Lower lobe of right lung (tissue), 2 donors: Measurements from ENCODE around the gene CCNJL. TPM values are rescaled to one million over a fixed set of nuclear protein-coding genes. Genes with fewer than 3 reads are reported as not detected.
"Not testable (repeated sequence)": the region's sequence is repeated elsewhere in the genome, so short reads cannot be mapped to it uniquely, and the experiment has no call there.

Source experiments
- ATAC-seq, 2 donors: fragments of 200-7000 bp; cut with Tn5 transposase; one replicate each; pipeline ENCODE4 v1.9.1; 2020 to 2022; ENCODE audit warnings: mild to moderate bottlenecking in 2 of 2, moderate library complexity in 2 of 2
- DNase-seq: peaks from one replicate; pipeline ENCODE4 v3.0.0-alpha.2; 2020
- H3K27ac ChIP-seq: fragments of 200-600 bp; one replicate; pipeline ENCODE4 v1.8.0; 2022
- H3K27me3 ChIP-seq: fragments of 200-600 bp; one replicate; pipeline ENCODE4 v1.8.0; 2022; ENCODE audit warnings: low read depth
- H3K36me3 ChIP-seq: fragments of 200-600 bp; one replicate; pipeline ENCODE4 v1.8.0; 2022; ENCODE audit warnings: mild to moderate bottlenecking
- H3K4me1 ChIP-seq: fragments of 200-600 bp; one replicate; pipeline ENCODE4 v1.8.0; 2022
- H3K4me3 ChIP-seq: fragments of 200-600 bp; one replicate; pipeline ENCODE4 v1.8.0; 2022; ENCODE audit warnings: mild to moderate bottlenecking
- H3K9me3 ChIP-seq: fragments of 200-600 bp; one replicate; pipeline ENCODE4 v1.8.0; 2022
- intact Hi-C: fragments of 100-400 bp; cut with DNase I; formaldehyde crosslinking; loops from one replicate; pipeline ENCODE4 v1.11.0; 2022
- total RNA-seq: library from RNA; stranded (reverse); fragmentation: NEBNext Ultra II Directional; extraction: Animal tissue kit (Norgen Biotek cat#: 25700); gene quantifications from one replicate; pipeline ENCODE4 v1.2.1, GENCODE V29; 2021
- TF ChIP-seq, protein P1 (sequence below): fragments of 200-600 bp; IDR thresholded peaks from one replicate; pipeline ENCODE4 v1.8.0; 2022; ENCODE audit warnings: antibody characterized with exemption, mild to moderate bottlenecking
- donor health status: DM: no; HTN: yes; CAD: no; lungs with severe emphysema.

The CCNJL gene
- total RNA-seq, 1 donor from 2014 or later, result 15.5 TPM

GRCh38 chr5:160342413-160342941 is 30.1 kb upstream of the CCNJL start:
- Histone ChIP-seq H3K27me3 (no peaks in the 10 kb centered on the region), H3K9me3 (no peaks in the 10 kb centered on the region), H3K4me1 (peaks cover 7% of the 10 kb centered on the region), H3K27ac (no peak overlapping the region), H3K36me3 (no peaks in the 10 kb centered on the region), H3K4me3 (no peak overlapping the region)
- intact Hi-C loops, result no loop called here
- ATAC-seq (no peak), DNase-seq (no peak)
- TF ChIP-seq, protein P1, sequence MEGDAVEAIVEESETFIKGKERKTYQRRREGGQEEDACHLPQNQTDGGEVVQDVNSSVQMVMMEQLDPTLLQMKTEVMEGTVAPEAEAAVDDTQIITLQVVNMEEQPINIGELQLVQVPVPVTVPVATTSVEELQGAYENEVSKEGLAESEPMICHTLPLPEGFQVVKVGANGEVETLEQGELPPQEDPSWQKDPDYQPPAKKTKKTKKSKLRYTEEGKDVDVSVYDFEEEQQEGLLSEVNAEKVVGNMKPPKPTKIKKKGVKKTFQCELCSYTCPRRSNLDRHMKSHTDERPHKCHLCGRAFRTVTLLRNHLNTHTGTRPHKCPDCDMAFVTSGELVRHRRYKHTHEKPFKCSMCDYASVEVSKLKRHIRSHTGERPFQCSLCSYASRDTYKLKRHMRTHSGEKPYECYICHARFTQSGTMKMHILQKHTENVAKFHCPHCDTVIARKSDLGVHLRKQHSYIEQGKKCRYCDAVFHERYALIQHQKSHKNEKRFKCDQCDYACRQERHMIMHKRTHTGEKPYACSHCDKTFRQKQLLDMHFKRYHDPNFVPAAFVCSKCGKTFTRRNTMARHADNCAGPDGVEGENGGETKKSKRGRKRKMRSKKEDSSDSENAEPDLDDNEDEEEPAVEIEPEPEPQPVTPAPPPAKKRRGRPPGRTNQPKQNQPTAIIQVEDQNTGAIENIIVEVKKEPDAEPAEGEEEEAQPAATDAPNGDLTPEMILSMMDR, result no peak

DNA sequence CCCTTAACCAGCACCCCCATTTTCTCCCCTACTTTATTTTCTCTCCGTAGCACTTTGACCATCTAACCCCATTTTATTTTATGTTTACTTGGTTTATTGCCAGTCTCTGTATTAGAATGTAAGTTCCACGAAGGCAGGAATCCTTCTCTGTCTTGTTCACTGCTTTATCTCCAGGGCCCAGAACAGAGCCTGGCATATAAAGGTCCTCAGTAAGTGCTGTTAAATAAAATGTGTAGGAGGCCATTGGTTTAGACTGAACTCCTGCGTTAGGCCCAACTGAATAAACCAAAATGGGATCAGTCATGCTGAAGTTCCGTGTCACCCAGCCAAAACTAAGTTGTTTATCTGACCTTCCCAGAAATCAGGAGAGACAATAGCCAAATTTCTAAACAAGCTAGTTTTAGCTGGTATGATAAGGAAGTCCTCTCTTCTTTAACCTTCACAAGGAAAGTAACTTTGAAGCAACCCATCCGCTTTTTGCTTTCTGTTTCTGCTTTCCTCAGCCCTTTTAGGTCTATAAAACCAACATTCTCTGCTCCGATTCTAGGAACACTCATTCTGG is 29.0 kb upstream of the CCNJL start:
- no peak overlapping the region for H3K4me3 ChIP-seq
- H3K27ac ChIP-seq, result no peak overlapping the region
- H3K27me3 ChIP-seq, result no peaks in the 10 kb centered on the region
- DNase-seq, result no peak
- TF ChIP-seq, protein P1, result no peak
- no peaks in the 10 kb centered on the region for H3K9me3 ChIP-seq
- H3K36me3 ChIP-seq, result no peaks in the 10 kb centered on the region
- H3K4me1 ChIP-seq, result peaks cover 7% of the 10 kb centered on the region
- intact Hi-C loops, result no loop called here
- no peak for ATAC-seq

GRCh38 chr5:160340513-160340912 is 28.1 kb upstream of the CCNJL start:
- H3K4me3 ChIP-seq, H3K9me3 ChIP-seq, H3K27me3 ChIP-seq, H3K4me1 ChIP-seq, DNase-seq, intact Hi-C loops, H3K27ac ChIP-seq, ATAC-seq, H3K36me3 ChIP-seq: not testable (repeated sequence)

DNA sequence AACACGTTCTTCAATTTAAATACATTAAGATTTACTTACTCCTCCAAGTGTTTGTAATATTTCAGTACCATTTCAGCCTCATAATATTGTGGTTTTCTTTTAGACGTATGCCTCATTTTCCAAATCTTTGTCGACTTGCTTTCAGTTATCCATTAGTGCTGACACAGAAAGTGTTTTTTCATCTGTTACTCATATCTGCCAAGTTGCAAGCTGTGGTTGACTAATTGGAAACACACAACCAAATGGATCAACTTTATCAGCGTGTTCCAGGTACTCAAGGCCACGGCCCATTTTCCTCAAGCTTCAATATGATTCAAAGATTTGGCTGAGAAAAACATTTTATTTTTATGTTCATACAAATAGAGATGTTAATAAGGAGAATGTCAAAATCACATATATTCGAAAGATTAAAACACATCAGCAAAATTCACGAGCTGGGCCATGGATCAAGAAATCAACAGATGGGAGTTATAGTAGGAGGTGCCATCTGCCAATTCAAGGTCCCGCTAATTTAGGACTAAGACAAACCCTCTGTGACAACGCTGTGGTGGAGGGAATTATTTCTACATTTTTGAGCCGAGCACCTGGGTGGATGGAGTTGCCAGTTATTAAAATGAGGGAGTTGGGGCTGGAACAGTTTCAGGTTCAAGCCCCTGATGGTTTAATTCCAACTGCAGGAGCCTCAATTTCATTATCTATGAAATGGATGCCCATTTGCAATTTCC is 27.2 kb upstream of the CCNJL start:
- Histone ChIP-seq H3K4me1 (peaks cover 7% of the 10 kb centered on the region), H3K4me3 (no peak overlapping the region), H3K27ac (no peak overlapping the region), H3K9me3 (no peaks in the 10 kb centered on the region), H3K36me3 (no peaks in the 10 kb centered on the region), H3K27me3 (no peaks in the 10 kb centered on the region)
- ATAC-seq, result no peak
- intact Hi-C loops, result no loop called here
- no peak for DNase-seq
- TF ChIP-seq, protein P1, result no peak

GRCh38 chr5:160334716-160335115 is 22.4 kb upstream of the CCNJL start:
- DNase-seq, H3K4me3 ChIP-seq, H3K4me1 ChIP-seq, intact Hi-C loops, ATAC-seq, H3K9me3 ChIP-seq, H3K27ac ChIP-seq, H3K36me3 ChIP-seq, H3K27me3 ChIP-seq: not testable (repeated sequence)

DNA sequence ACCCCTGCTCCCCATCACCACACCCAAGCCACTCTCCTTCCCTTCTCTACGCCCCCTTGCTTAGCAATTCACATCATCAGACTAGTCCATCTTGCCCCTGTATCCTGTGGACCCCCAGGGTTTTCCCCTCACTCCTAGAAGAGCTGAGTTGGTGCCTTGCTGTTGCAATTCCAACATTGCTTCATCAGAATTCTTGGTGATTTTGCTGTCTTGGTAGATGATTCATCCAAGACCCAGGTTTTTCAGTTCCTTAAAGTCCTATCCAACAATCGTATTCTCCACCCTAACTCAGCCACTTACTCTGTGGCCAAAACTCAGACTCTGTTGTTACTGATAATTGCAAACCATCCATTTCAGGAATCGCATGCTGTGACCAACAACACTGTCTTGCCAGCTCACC is 21.4 kb upstream of the CCNJL start:
- TF ChIP-seq, protein P1, result no peak
- no peaks in the 10 kb centered on the region for H3K9me3 ChIP-seq
- no peak overlapping the region for H3K4me3 ChIP-seq
- DNase-seq, result no peak
- intact Hi-C loops, result no loop called here
- H3K4me1 ChIP-seq, result no peaks in the 10 kb centered on the region
- no peaks in the 10 kb centered on the region for H3K27me3 ChIP-seq
- H3K36me3 ChIP-seq, result no peaks in the 10 kb centered on the region
- no peak overlapping the region for H3K27ac ChIP-seq
- peak; percentile 12 to 58 for ATAC-seq
